ENCODE results near the gene DNAJC11.
"Not testable (repeated sequence)": the region's sequence is repeated elsewhere in the genome, so short reads cannot be mapped to it uniquely, and the experiment has no call there.

Gene DNAJC11

GRCh38 chr1:6694121-6694713 lies 7.4 kb downstream of the DNAJC11 start:
- DNase-seq: no peak

GRCh38 chr1:6692956-6693355 lies 8.7 kb downstream of the DNAJC11 start:
- DNase-seq: no peak

GRCh38 chr1:6691507-6691906 lies 10.1 kb downstream of the DNAJC11 start:
- no peak for DNase-seq

- DNase-seq: no peak
These were observed 11.4 kb downstream of the DNAJC11 start for GRCh38 chr1:6690186-6690585.

DNA sequence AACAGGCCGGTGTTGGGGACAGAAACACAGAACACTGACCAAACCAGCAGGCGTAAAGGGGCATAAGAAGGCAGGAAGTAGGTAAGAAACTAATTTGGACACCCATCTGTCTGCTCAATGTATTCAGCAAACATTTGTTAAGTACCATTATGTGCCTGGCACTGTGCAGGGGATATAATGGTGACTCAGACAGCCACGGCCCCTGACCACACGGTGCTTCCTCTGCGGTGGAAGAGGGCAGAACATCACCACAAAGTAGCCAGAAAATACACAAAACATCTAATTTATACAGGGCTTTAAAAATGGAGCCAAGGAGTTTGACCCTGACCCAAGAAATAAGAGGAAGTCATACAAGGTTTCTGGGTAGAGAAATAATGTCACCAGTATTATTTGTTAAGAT lies 12.9 kb downstream of the DNAJC11 start:
- peak; percentile 50 for DNase-seq

DNA sequence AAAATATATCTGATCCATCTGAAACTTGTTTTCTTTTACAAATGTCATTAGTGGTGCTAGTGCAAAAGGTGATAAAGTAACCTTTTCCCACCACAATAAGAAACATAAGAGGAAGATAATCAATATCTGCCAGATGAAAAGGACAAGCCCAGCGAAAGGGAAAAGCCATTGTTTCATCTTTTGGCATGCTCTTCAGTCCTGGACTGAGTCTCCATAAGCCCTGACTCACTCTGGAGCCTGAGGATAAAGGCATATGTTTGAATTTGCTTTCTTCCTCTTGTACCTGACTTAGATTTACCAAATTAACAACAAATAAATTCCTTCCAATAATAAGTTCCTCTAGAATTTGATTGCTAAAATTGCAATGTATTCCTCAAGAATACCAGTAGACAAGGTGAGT lies 13.6 kb downstream of the DNAJC11 start:
- peak; percentile 38 for DNase-seq

- DNase-seq: peak; percentile 77
These were observed 15.3 kb downstream of the DNAJC11 start for GRCh38 chr1:6686294-6686693.

GRCh38 chr1:6685381-6685780 lies 16.2 kb downstream of the DNAJC11 start:
- peak; percentile 6 for DNase-seq

DNA sequence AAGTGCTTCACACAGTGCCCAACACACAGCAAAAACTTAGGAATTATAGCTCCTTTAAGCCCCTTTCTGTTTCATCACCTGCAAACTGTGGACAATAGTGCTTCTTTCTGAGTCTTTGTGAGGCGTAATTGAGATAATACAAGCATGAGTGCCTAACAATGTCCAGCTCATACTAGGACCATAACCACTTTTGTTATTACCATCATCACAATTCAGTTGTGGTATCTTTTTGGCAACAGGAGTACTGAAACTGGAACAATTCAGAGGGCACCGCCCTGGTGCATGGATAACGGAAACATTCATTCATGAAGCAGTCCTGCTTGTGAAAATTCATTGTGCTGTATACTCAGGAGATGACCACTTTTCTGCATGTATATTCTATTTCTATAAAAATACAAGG lies 18.2 kb downstream of the DNAJC11 start:
- DNase-seq: no peak

GRCh38 chr1:6675941-6676340 lies 25.7 kb downstream of the DNAJC11 start:
- DNase-seq: no peak

GRCh38 chr1:6674771-6675170 lies 26.8 kb downstream of the DNAJC11 start:
- no peak for DNase-seq

- no peak for DNase-seq
These were observed 27.7 kb downstream of the DNAJC11 start for GRCh38 chr1:6673816-6674398.

GRCh38 chr1:6672558-6672957 lies 29.1 kb downstream of the DNAJC11 start:
- no peak for DNase-seq

DNA sequence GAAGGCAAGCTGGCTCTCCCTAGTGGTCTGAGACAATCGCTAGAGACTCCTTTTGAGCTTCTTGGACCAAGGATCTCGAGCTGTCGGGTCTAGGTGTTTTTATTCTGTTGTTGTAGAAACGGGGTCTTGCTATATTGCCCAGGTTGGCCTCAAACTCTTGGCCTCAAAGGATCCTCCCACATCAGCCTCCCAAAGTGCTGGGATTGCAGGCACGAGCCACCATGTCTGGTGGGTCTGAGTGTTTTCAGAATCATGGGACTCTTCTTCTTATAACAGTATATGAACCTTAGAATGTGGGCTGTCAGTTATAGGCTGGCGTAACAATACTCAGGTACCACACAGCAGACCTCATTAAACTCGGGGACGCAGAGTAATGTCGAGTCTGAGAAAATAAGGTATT lies 33.1 kb downstream of the DNAJC11 start:
- DNase-seq: no peak

GRCh38 chr1:6667139-6667538 lies 34.5 kb downstream of the DNAJC11 start:
- DNase-seq: no peak

- DNase-seq: no peak
These were observed 34.9 kb downstream of the DNAJC11 start for GRCh38 chr1:6666696-6667095.

GRCh38 chr1:6662468-6662867 lies 39.1 kb downstream of the DNAJC11 start:
- DNase-seq: not testable (repeated sequence)

DNA sequence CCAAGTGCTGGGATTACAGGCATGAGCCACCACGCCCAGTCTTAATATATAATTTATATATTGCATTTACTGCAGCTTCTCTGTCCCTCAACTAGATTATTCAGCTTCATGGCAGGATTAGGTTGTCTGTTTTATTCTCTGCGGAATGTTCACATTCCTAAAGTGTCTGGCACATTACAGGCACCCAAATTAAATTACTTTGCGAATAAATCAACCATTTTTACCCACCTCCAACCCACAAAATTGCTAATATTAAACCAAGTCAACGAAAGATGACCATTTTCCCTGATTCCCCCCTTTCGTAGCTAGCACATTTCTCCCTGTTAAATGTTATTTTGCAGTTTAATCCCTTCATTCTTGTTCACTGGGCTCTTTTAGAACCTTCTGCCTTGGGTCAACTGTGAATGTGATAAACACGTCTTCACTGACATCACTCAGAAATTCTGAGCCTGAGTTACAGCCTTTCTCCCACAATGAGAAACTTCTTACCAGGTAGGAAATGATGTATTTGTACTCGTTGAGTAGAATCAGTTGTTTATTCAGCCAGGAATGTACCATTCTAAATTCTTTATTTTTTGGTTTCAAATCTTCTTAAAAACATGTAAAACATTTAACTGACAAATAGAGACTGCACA lies 41.1 kb downstream of the DNAJC11 start:
- DNase-seq: no peak

- DNase-seq: no peak
These were observed 43.1 kb downstream of the DNAJC11 start for GRCh38 chr1:6658359-6659060.

- DNase-seq: no peak
These were observed 44.5 kb downstream of the DNAJC11 start for GRCh38 chr1:6657138-6657537.

- no peak for DNase-seq
These were observed 48.0 kb downstream of the DNAJC11 start for GRCh38 chr1:6653436-6654290.

- no peak for DNase-seq
These were observed 48.6 kb downstream of the DNAJC11 start for GRCh38 chr1:6652986-6653385.

- DNase-seq: no peak
These were observed 49.7 kb downstream of the DNAJC11 start for GRCh38 chr1:6651909-6652308.

Data from EL (cell line).